Common myeloid progenitor, CD34-positive (primary cell): ENCODE measurements around the gene CD48. TPM values are rescaled to one million over a fixed set of nuclear protein-coding genes. Genes with fewer than 3 reads are reported as not detected.

Source experiments
- CTCF ChIA-PET: fragments of 350-600 bp; sonication (Branson Sonifier 250); formaldehyde crosslinking; loops from one replicate; lab custom pipeline; 2021; ENCODE audit warnings: antibody characterized with exemption; lab: Charles Lee
- POLR2A ChIA-PET: fragments of 350-600 bp; sonication (Branson Sonifier 250); formaldehyde crosslinking; loops from one replicate; lab custom pipeline; 2021; ENCODE audit warnings: antibody characterized with exemption; lab: Charles Lee
- DNase-seq, 3 donors: peaks; one replicate each; pipeline versions ENCODE4 v3.0.0 to v3.0.0-alpha.2; 2013
- H3K27ac ChIP-seq, 2 experiments: 1 replicate in 1 of 2; 2 replicates in 1 of 2; pipeline ENCODE4 v1.7.0; 2013; ENCODE audit warnings: inconsistent platforms in 2 of 2, low read length in 2 of 2, mild to moderate bottlenecking in 2 of 2, low read depth in 1 of 2, moderate library complexity in 1 of 2; ENCODE audit not compliant: severe bottlenecking in 2 of 2, insufficient read depth in 1 of 2, poor library complexity in 1 of 2
- H3K27me3 ChIP-seq, 5 experiments: replicated peaks in 2 of 5; 1 replicate in 3 of 5; 2 replicates in 2 of 5; pipeline versions ENCODE4 v1.6.1 to v1.7.0; 2013; ENCODE audit warnings: low read length in 4 of 5, mild to moderate bottlenecking in 2 of 5, moderate library complexity in 2 of 5, inconsistent platforms in 1 of 5; ENCODE audit not compliant: insufficient read depth in 5 of 5, control insufficient read depth in 4 of 5
- H3K36me3 ChIP-seq, 4 experiments: 1 replicate in 2 of 4; 2 replicates in 2 of 4; pipeline versions ENCODE4 v1.6.1 to v1.7.0; 2013; ENCODE audit warnings: low read length in 3 of 4, control low read depth in 1 of 4, mild to moderate bottlenecking in 1 of 4; ENCODE audit not compliant: control insufficient read depth in 4 of 4, insufficient read depth in 4 of 4
- H3K4me1 ChIP-seq, 4 experiments: 1 replicate in 3 of 4; 2 replicates in 1 of 4; pipeline versions ENCODE4 v1.6.1 to v1.7.1; 2013; ENCODE audit warnings: low read length in 3 of 4, mild to moderate bottlenecking in 3 of 4, control low read depth in 1 of 4, inconsistent platforms in 1 of 4, moderate library complexity in 1 of 4; ENCODE audit not compliant: control insufficient read depth in 4 of 4, insufficient read depth in 4 of 4; ENCODE audit errors: control extremely low read depth in 1 of 4
- H3K4me3 ChIP-seq, 7 experiments: 1 replicate in 4 of 7; 2 replicates in 3 of 7; pipeline versions ENCODE4 v1.5.1 to v1.7.0; 2013; ENCODE audit warnings: mild to moderate bottlenecking in 7 of 7, low read length in 6 of 7, moderate library complexity in 6 of 7, inconsistent platforms in 2 of 7, low read depth in 2 of 7, control low read depth in 1 of 7; ENCODE audit not compliant: insufficient read depth in 4 of 7, control insufficient read depth in 1 of 7; ENCODE audit errors: extremely low read depth in 1 of 7
- H3K9me3 ChIP-seq, 5 experiments: 1 replicate in 4 of 5; 2 replicates in 1 of 5; pipeline versions ENCODE4 v1.6.1 to v1.7.1; 2013; ENCODE audit warnings: low read length in 4 of 5, mild to moderate bottlenecking in 2 of 5, inconsistent platforms in 1 of 5, low read depth in 1 of 5, moderate library complexity in 1 of 5; ENCODE audit not compliant: control insufficient read depth in 4 of 5, insufficient read depth in 2 of 5; ENCODE audit errors: control extremely low read depth in 1 of 5
- WGBS: methylation state at CpG from one replicate; pipeline ENCODE4 v1.1.5; 2013; ENCODE audit not compliant: insufficient coverage; 5-methylcytosine and 5-hydroxymethylcytosine counted together
- polyA plus RNA-seq: library from polyadenylated mRNA; unstranded; fragments of 120-200 nt; gene quantifications from one replicate; pipeline ENCODE4 v1.2.1, GENCODE V29; 2013

Gene CD48, protein sequence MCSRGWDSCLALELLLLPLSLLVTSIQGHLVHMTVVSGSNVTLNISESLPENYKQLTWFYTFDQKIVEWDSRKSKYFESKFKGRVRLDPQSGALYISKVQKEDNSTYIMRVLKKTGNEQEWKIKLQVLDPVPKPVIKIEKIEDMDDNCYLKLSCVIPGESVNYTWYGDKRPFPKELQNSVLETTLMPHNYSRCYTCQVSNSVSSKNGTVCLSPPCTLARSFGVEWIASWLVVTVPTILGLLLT
- polyA plus RNA-seq: 23.9 TPM

DNA sequence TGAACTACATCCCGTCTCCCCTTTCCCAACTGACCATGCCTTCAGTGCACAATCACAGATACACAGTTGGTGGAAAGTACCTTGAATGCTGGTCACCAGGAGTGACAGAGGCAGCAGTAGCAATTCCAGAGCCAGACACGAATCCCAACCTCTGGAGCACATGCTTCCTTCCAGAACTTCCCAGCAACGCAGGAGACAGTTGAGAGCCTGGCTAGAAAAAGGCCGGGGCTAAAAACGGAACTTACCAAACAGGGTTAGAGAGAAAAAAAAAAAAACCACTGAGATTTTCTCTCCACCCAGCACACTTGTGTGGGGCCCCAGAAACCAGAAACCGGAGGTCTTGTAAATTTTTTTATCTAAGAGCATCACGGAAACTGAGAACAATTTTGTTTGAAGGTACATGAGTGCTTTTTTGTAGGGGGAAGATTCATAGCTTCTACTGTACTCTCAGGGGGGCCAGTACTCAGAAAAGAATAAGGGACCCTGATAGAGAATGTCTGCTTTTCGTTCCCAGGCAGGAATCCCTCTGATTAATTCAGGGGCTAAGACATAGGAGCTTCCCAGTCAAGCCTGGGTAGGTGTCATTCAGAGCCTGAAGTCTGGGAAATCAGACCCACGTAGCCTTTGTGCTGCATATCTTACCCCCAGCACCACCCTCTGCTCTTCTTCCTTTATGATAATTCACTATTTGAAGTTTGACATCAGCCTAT is at the start of gene CD48:
Gene CD48 (minus strand): TSS at position 221 of the 710 bp plus-strand sequence. CDS start 59 bp downstream, at position 162.
- Histone ChIP-seq H3K27me3 (no peaks in the 10 kb centered on the region), H3K36me3 (peaks cover 0 to 6% (median 0%) of the 10 kb centered on the region in 4 experiments), H3K4me1 (peaks cover 48 to 81% (median 54%) of the 10 kb centered on the region in 4 experiments), H3K27ac (peak within 1 kb of the TSS in 1 of 2 experiments; percentile 59), H3K4me3 (peak within 1 kb of the TSS in 6 of 7 experiments; percentile 20 to 82 (median 54)), H3K9me3 (no peaks in the 10 kb centered on the region)
- ChIA-PET POLR2A (no interaction called here), CTCF (interaction anchor here (1.1 to 1.5 kb wide), 4 partner anchors 11 to 243 kb away, joined by 4 read pairs; partner anchors contain the start of gene ITLN2)
- 20% methylated on average over 5 of the region's 9 CpGs for whole genome bisulfite sequencing
- DNase-seq: peak; percentile 52 to 86 (median 82)

DNA sequence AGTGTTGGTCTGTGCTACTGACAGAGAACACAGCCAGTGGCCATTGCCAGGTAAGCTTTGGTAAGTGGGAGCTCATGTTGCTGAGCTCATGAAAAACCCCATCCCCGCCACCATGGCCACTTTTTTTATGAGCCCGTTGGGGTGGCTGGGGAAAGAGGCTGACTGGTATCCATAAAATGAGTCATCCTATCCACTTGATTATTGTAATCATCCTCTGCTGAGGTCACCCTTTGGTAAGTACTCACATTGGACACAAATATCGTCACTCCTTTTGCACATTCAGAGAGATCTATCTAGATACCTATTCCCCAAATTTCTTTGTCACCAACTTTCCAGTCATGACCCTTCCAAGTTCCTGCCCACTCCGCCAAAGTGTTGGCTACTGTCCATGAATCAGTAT is 49.4 kb upstream of the CD48 start:
- no peak for DNase-seq
- Histone ChIP-seq H3K36me3 (no peaks in the 10 kb centered on the region), H3K4me1 (no peaks in the 10 kb centered on the region), H3K4me3 (no peak overlapping the region), H3K27ac (no peak overlapping the region), H3K9me3 (peaks cover 0 to 2% (median 0%) of the 10 kb centered on the region in 5 experiments), H3K27me3 (no peaks in the 10 kb centered on the region)
- ChIA-PET CTCF (no interaction called here), POLR2A (no interaction called here)
- 100% methylated on average over 4 of the region's 4 CpGs for WGBS

DNA sequence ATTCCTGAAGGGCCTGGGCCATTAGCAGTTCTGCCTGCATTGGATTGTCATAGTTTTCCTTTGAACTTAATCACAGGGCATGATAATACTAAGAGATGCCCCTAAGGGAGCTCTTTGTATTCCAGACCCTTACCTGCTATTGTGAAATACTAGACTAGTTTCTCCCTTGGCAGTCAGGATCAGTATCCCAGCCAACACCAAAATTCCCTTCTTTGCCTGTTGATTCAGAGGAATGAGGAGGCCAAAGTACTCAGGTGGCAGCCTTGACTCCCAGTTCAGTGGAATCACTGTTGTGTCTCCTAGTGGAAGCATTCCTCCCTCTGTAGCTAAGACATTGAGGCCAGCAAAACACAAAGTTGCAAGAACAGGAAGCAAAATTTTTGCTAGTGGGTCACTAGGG is 48.1 kb upstream of the CD48 start:
- peaks cover 0 to 2% (median 0%) of the 10 kb centered on the region in 5 experiments for H3K9me3 ChIP-seq
- H3K27ac ChIP-seq: no peak overlapping the region
- no peaks in the 10 kb centered on the region for H3K27me3 ChIP-seq
- ChIA-PET CTCF (interaction anchor here (0.7 to 2.0 kb wide), 2 partner anchors 11 to 12 kb away, joined by 3 to 6 read pairs; no protein-coding TSS in a partner anchor), POLR2A (no interaction called here)
- DNase-seq: no peak
- H3K4me3 ChIP-seq: no peak overlapping the region
- no peaks in the 10 kb centered on the region for H3K36me3 ChIP-seq
- H3K4me1 ChIP-seq: no peaks in the 10 kb centered on the region

DNA sequence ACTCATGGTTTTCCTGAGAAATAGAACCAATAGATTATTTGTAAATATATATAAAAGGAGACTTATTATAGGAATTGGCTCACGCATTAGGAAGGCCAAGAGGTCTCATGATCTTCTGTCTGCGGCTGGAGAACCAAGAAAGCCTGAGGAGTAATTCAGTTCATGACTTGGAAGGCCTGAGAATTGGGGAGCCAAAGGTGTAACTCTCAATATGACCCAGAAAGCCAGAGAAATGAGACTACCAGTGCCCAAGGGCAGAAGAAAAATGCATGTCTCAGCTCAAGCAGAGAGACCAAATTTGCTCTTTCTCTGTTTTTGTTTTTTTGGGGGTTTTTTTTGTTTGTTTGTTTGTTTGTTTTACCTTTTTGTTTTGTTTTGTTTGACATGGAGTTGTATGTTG is 46.9 kb upstream of the CD48 start:
- Histone ChIP-seq H3K4me1 (no peaks in the 10 kb centered on the region), H3K4me3 (no peak overlapping the region), H3K27me3 (no peaks in the 10 kb centered on the region), H3K36me3 (no peaks in the 10 kb centered on the region), H3K9me3 (peaks cover 0 to 2% (median 0%) of the 10 kb centered on the region in 5 experiments), H3K27ac (no peak overlapping the region)
- CTCF ChIA-PET: interaction anchor here (1.0 to 2.0 kb wide), 2 partner anchors 10 to 12 kb away, joined by 3 to 6 read pairs; no protein-coding TSS in a partner anchor
- POLR2A ChIA-PET: no interaction called here
- WGBS: 100% methylated on average over 2 of the region's 2 CpGs
- DNase-seq: no peak

DNA sequence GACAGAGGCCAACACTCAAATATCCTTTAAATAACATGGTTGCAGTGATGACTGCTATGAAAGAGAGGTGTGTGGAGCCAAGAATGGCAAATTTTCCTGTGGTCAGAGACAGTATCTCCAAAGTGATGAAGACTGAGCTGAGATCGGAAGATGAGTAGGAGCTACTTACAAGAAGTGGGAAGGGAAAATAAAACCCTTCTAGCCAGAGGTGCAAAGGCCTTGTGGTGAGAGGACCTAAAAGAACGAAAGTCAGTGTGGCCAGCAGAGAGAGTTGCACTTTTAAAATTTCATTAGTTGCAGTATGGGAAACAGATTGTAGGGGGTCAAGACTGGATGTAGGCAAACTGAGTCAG is 45.2 kb upstream of the CD48 start:
- Histone ChIP-seq H3K4me3 (no peak overlapping the region), H3K27ac (no peak overlapping the region), H3K27me3 (no peaks in the 10 kb centered on the region), H3K4me1 (no peaks in the 10 kb centered on the region), H3K9me3 (no peaks in the 10 kb centered on the region), H3K36me3 (no peaks in the 10 kb centered on the region)
- WGBS: 97% methylated on average over 2 of the region's 2 CpGs
- ChIA-PET POLR2A (interaction anchor here (0.7 kb wide), 1 partner anchor 804 kb away, joined by 3 read pairs; no protein-coding TSS in a partner anchor), CTCF (interaction anchor here (1.3 to 1.5 kb wide), 2 partner anchors 11 to 74 kb away, joined by 4 to 5 read pairs; no protein-coding TSS in a partner anchor)
- no peak for DNase-seq

DNA sequence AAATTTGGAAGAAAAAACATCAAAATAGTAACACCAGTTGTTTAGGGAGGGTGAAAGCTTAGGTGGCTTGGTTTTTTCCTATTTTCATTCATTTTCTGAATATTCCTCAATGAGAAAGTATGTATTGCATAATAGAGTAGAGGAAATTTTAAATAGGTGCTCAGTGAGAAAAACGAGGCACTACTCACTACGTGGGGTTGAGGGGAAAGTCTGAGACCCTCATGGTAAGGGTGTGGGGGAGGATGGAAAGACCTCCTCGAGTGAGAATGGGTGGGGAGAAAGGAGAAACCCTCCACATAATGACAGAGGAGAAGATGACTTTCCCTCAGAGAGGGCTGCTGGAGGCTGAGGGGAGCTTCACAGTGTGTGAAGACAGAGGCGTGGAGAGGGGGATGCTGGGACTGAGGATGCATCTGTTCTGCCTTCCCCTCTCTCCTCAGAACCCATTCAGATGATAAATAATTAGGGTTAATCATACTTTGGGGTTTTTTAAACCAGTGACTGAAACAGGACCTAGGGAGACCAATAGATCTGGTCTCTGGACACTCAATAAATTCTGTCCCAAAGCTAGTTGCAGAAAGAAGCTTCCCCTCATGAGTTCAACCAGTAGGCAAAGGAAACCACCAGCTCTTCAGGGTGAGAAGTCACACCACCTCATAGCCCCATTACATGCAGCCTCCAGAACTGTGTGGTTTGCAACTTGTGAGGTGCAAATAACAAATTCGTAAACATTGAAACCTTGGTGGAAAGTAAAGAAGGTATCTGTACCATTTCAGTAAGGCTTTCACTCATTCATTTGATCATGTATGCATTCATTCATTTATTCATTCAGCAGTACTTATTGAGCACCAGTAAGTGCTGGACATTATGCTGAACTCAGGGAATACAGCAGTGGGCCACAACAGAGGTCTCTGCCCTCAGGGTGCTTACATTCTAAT is 44.6 kb upstream of the CD48 start:
- DNase-seq: no peak
- H3K4me3 ChIP-seq: no peak overlapping the region
- no peak overlapping the region for H3K27ac ChIP-seq
- 100% methylated on average over 4 of the region's 5 CpGs for WGBS
- H3K9me3 ChIP-seq: no peaks in the 10 kb centered on the region
- ChIA-PET POLR2A (interaction anchor here (0.6 kb wide), 1 partner anchor 42 kb away, joined by 6 read pairs; no protein-coding TSS in a partner anchor), CTCF (interaction anchor here (1.1 to 1.5 kb wide), 4 partner anchors 12 to 277 kb away, joined by 3 to 5 read pairs (median 4); no protein-coding TSS in a partner anchor)
- H3K36me3 ChIP-seq: no peaks in the 10 kb centered on the region
- no peaks in the 10 kb centered on the region for H3K4me1 ChIP-seq
- no peaks in the 10 kb centered on the region for H3K27me3 ChIP-seq
